Activated naive CD8-positive, alpha-beta T cell treated with anti-CD3 and anti-CD28 coated beads, Interleukin-2, amount 10 ng/mL, durations not matched to agents 7 days and 5 days (primary cell): ENCODE results near the gene OLFM2. TPM values are rescaled to one million over a fixed set of nuclear protein-coding genes. Genes with fewer than 3 reads are reported as not detected.
"Not testable (repeated sequence)": the region's sequence is repeated elsewhere in the genome, so short reads cannot be mapped to it uniquely, and the experiment has no call there.

Experiments used
- ATAC-seq: fragments of 150-1000 bp; cut with Tn5 transposase; one replicate; pipeline ENCODE4 v1.10.0; 2021; ENCODE audit warnings: low read depth, moderate library complexity
- POLR2A ChIA-PET: fragments of 350-600 bp; sonication (Branson Sonifier 250); formaldehyde crosslinking; loops from one replicate; lab custom pipeline; 2021; ENCODE audit warnings: antibody characterized with exemption; lab: Charles Lee
- DNase-seq: peaks from one replicate; pipeline ENCODE4 v3.0.0; 2021
- H3K27ac Mint-ChIP-seq: one replicate; pipeline ENCODE4 v1.8.0; 2022; ENCODE audit warnings: mild to moderate bottlenecking, mixed read lengths
- H3K27me3 Mint-ChIP-seq: one replicate; pipeline ENCODE4 v1.8.0; 2022; ENCODE audit warnings: mild to moderate bottlenecking, moderate library complexity, mixed read lengths
- H3K36me3 Mint-ChIP-seq: one replicate; pipeline ENCODE4 v1.8.0; 2021; ENCODE audit warnings: mild to moderate bottlenecking, mixed read lengths
- H3K4me1 Mint-ChIP-seq: one replicate; pipeline ENCODE4 v1.8.0; 2021; ENCODE audit warnings: mixed read lengths
- H3K4me3 Mint-ChIP-seq: one replicate; pipeline ENCODE4 v1.8.0; 2022; ENCODE audit warnings: mild to moderate bottlenecking, moderate library complexity, mixed read lengths
- H3K9me3 Mint-ChIP-seq: one replicate; pipeline ENCODE4 v1.8.0; 2021; ENCODE audit warnings: mixed read lengths
- total RNA-seq, 2 experiments: library from RNA; stranded (reverse); gene quantifications; one replicate each; pipeline ENCODE4 v1.2.3, GENCODE V29; 2021

The OLFM2 gene
- total RNA-seq, 2 experiments from 2014 or later = 17.3 to 17.9 TPM

GRCh38 chr19:9843626-9844273 is 92.6 kb downstream of the OLFM2 start:
- DNase-seq, POLR2A ChIA-PET, H3K9me3 Mint-ChIP-seq, H3K4me3 Mint-ChIP-seq, H3K27me3 Mint-ChIP-seq, ATAC-seq, H3K27ac Mint-ChIP-seq: not testable (repeated sequence)
- H3K4me1 Mint-ChIP-seq = peaks cover 12% of the 10 kb centered on the region
- H3K36me3 Mint-ChIP-seq = peaks cover 41% of the 10 kb centered on the region

- no peak overlapping the region for H3K27ac Mint-ChIP-seq
- no peaks in the 10 kb centered on the region for H3K27me3 Mint-ChIP-seq
- DNase-seq (no peak), ATAC-seq (no peak)
- H3K4me3 Mint-ChIP-seq = no peak overlapping the region
- peaks cover 43% of the 10 kb centered on the region for H3K36me3 Mint-ChIP-seq
- H3K4me1 Mint-ChIP-seq = peaks cover 12% of the 10 kb centered on the region
- H3K9me3 Mint-ChIP-seq = no peaks in the 10 kb centered on the region
- POLR2A ChIA-PET = no interaction called here
These were observed 93.3 kb downstream of the OLFM2 start for GRCh38 chr19:9842834-9843625.

GRCh38 chr19:9839415-9839814 is 96.9 kb downstream of the OLFM2 start:
- POLR2A ChIA-PET = no interaction called here
- peaks cover 12% of the 10 kb centered on the region for H3K4me1 Mint-ChIP-seq
- peaks cover 38% of the 10 kb centered on the region for H3K36me3 Mint-ChIP-seq
- H3K27me3 Mint-ChIP-seq = no peaks in the 10 kb centered on the region
- ATAC-seq (no peak), DNase-seq (no peak)
- H3K4me3 Mint-ChIP-seq = no peak overlapping the region
- no peaks in the 10 kb centered on the region for H3K9me3 Mint-ChIP-seq
- H3K27ac Mint-ChIP-seq = no peak overlapping the region

- Mint-ChIP-seq H3K27ac (no peak overlapping the region), H3K9me3 (no peaks in the 10 kb centered on the region), H3K4me3 (no peak overlapping the region)
These were observed 98.0 kb downstream of the OLFM2 start for GRCh38 chr19:9838324-9838723.

GRCh38 chr19:9836021-9836420 is 100.3 kb downstream of the OLFM2 start:
- Mint-ChIP-seq H3K27ac (peak overlapping the region; percentile 84), H3K27me3 (no peaks in the 10 kb centered on the region), H3K4me3 (peak overlapping the region; percentile 94), H3K9me3 (no peaks in the 10 kb centered on the region), H3K36me3 (peaks cover 11% of the 10 kb centered on the region), H3K4me1 (peaks cover 12% of the 10 kb centered on the region)
- ATAC-seq (no peak), DNase-seq (no peak)
- POLR2A ChIA-PET = interaction anchor here (1.0 to 2.4 kb wide), 4 partner anchors 9 to 27 kb away, joined by 3 to 12 read pairs (median 4); partner anchors contain the start of gene UBL5

More at GRCh38 chr19:9838324-9838723, 98.0 kb downstream of the OLFM2 start:
- peaks cover 30% of the 10 kb centered on the region for H3K36me3 Mint-ChIP-seq
- peaks cover 12% of the 10 kb centered on the region for H3K4me1 Mint-ChIP-seq
- no peak for ATAC-seq
- POLR2A ChIA-PET = no interaction called here
- DNase-seq = no peak
- no peaks in the 10 kb centered on the region for H3K27me3 Mint-ChIP-seq

GRCh38 chr19:9835507-9835949 is 100.8 kb downstream of the OLFM2 start:
- Mint-ChIP-seq H3K27me3 (no peaks in the 10 kb centered on the region), H3K36me3 (peaks cover 12% of the 10 kb centered on the region), H3K4me3 (peak overlapping the region; percentile 94), H3K27ac (peak overlapping the region; percentile 84), H3K9me3 (no peaks in the 10 kb centered on the region), H3K4me1 (peaks cover 12% of the 10 kb centered on the region)
- POLR2A ChIA-PET = interaction anchor here (0.6 to 2.4 kb wide), 6 partner anchors 9 to 260 kb away, joined by 3 to 12 read pairs (median 4); no protein-coding TSS in a partner anchor
- DNase-seq (peak; percentile 42), ATAC-seq (no peak)

- peak within 1 kb of the TSS; percentile 84 for H3K27ac Mint-ChIP-seq
- POLR2A ChIA-PET = interaction anchor here (0.5 to 2.4 kb wide), 9 partner anchors 8 to 261 kb away, joined by 3 to 12 read pairs (median 4); no protein-coding TSS in a partner anchor
- peak; percentile 99 for DNase-seq
- peak; percentile 98 for ATAC-seq
- H3K27me3 Mint-ChIP-seq = no peaks in the 10 kb centered on the region
- H3K9me3 Mint-ChIP-seq = no peaks in the 10 kb centered on the region
- H3K36me3 Mint-ChIP-seq = peaks cover 11% of the 10 kb centered on the region
- peak within 1 kb of the TSS; percentile 94 for H3K4me3 Mint-ChIP-seq
- H3K4me1 Mint-ChIP-seq = peaks cover 13% of the 10 kb centered on the region
These were observed 101.4 kb downstream of the OLFM2 start, which contains the start of gene PIN1 for GRCh38 chr19:9834726-9835506. TSS of gene PIN1 (plus strand) at chr19:9835318. CDS start at chr19:9835345, 27 bp downstream.

- H3K36me3 Mint-ChIP-seq = peaks cover 13% of the 10 kb centered on the region
- DNase-seq = no peak
- H3K4me1 Mint-ChIP-seq = peaks cover 15% of the 10 kb centered on the region
- no peaks in the 10 kb centered on the region for H3K27me3 Mint-ChIP-seq
- ATAC-seq = no peak
- peak overlapping the region; percentile 88 for H3K4me3 Mint-ChIP-seq
- POLR2A ChIA-PET = interaction anchor here (0.5 to 2.4 kb wide), 8 partner anchors 8 to 262 kb away, joined by 3 to 12 read pairs (median 4); no protein-coding TSS in a partner anchor
- H3K27ac Mint-ChIP-seq = no peak overlapping the region
- H3K9me3 Mint-ChIP-seq = no peaks in the 10 kb centered on the region
These were observed 102.0 kb downstream of the OLFM2 start for GRCh38 chr19:9834307-9834725.

- Mint-ChIP-seq H3K27me3 (no peaks in the 10 kb centered on the region), H3K9me3 (no peaks in the 10 kb centered on the region), H3K27ac (peak overlapping the region; percentile 100), H3K36me3 (peaks cover 16% of the 10 kb centered on the region), H3K4me3 (peak overlapping the region; percentile 100), H3K4me1 (peaks cover 18% of the 10 kb centered on the region)
- no peak for ATAC-seq
- POLR2A ChIA-PET = interaction anchor here (1.0 to 3.2 kb wide), 7 partner anchors 10 to 1007 kb away, joined by 3 to 26 read pairs (median 6); partner anchors contain the start of genes FBXL12 and TMED1
- no peak for DNase-seq
These were observed 107.7 kb downstream of the OLFM2 start for GRCh38 chr19:9828551-9829063.

GRCh38 chr19:9827289-9828238 is 108.8 kb downstream of the OLFM2 start, which contains the start of gene UBL5:
TSS of gene UBL5 (plus strand) at chr19:9827918. CDS start at chr19:9828338, 420 bp downstream.
- ATAC-seq (peak; percentile 94), DNase-seq (peak; percentile 87)
- Mint-ChIP-seq H3K27me3 (no peaks in the 10 kb centered on the region), H3K9me3 (no peaks in the 10 kb centered on the region), H3K4me1 (peaks cover 18% of the 10 kb centered on the region), H3K4me3 (peak within 1 kb of the TSS; percentile 100), H3K36me3 (peaks cover 16% of the 10 kb centered on the region), H3K27ac (peak within 1 kb of the TSS; percentile 100)
- POLR2A ChIA-PET = interaction anchor here (0.6 to 3.2 kb wide), 14 partner anchors 7 to 1008 kb away, joined by 3 to 26 read pairs (median 4); partner anchors contain the start of genes FBXL12, PIN1, TMED1 and ZNF846

- H3K36me3 Mint-ChIP-seq = peaks cover 7% of the 10 kb centered on the region
- no peak overlapping the region for H3K4me3 Mint-ChIP-seq
- H3K27ac Mint-ChIP-seq = no peak overlapping the region
- no peaks in the 10 kb centered on the region for H3K27me3 Mint-ChIP-seq
- POLR2A ChIA-PET = interaction anchor here (0.6 kb wide), 1 partner anchor 95 kb away, joined by 3 read pairs; no protein-coding TSS in a partner anchor
- DNase-seq = no peak
- no peaks in the 10 kb centered on the region for H3K9me3 Mint-ChIP-seq
- peaks cover 17% of the 10 kb centered on the region for H3K4me1 Mint-ChIP-seq
- no peak for ATAC-seq
These were observed 112.5 kb downstream of the OLFM2 start for GRCh38 chr19:9823816-9824215.
